ENCODE data around the gene NOS1.

DNA sequence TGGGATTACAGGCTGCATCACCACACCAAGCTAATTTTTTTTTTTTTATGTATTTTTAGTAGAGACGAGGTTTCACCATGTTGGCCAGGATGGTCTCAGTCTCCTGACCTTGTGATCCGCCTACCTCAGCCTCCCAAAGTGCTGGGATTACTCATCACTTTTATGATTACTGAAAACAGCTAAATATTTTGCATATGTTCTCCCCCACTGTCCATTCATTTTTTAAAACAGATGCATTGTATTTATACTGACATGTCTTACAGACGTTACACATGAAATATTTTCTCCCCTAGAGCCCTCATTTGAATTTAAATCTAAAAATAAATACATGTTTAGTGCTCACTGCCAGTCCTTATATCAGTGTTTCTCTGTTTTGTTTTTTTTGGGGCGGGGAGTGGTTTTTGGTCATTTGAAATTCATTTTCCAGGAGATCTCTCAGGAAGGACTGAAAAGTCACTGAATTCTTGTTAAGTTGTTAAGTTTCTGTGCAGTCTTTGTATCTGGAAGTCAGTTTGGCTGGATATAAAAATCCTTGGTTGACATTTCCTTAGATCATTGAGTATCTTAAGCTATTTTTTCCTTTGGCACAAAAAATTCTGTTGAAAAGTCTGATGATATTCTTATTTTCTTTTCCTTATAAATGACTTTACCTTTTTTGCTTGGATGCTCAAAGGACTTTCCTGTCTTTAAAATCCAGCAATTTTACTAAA lies 180.5 kb downstream of the NOS1 start:
- TF ChIP-seq, protein P1, sequence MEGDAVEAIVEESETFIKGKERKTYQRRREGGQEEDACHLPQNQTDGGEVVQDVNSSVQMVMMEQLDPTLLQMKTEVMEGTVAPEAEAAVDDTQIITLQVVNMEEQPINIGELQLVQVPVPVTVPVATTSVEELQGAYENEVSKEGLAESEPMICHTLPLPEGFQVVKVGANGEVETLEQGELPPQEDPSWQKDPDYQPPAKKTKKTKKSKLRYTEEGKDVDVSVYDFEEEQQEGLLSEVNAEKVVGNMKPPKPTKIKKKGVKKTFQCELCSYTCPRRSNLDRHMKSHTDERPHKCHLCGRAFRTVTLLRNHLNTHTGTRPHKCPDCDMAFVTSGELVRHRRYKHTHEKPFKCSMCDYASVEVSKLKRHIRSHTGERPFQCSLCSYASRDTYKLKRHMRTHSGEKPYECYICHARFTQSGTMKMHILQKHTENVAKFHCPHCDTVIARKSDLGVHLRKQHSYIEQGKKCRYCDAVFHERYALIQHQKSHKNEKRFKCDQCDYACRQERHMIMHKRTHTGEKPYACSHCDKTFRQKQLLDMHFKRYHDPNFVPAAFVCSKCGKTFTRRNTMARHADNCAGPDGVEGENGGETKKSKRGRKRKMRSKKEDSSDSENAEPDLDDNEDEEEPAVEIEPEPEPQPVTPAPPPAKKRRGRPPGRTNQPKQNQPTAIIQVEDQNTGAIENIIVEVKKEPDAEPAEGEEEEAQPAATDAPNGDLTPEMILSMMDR (IDR thresholded peaks at IDR 0.05), result no peak
- no peak for TF ChIP-seq POLR2A (IDR thresholded peaks at IDR 0.05)
